LHCN-M2 (cell line): ENCODE data around the gene TTLL7. TPM values are rescaled to one million over a fixed set of nuclear protein-coding genes. Genes with fewer than 3 reads are reported as not detected.

Source experiments
- DNase-seq: peaks from one replicate; pipeline ENCODE4 v3.0.0-alpha.2; 2012; ENCODE audit warnings: low read depth
- polyA plus RNA-seq: library from polyadenylated mRNA; unstranded; fragments of >200 nt; gene quantifications from one replicate; pipeline ENCODE4 v1.2.1, GENCODE V29; 2012; ENCODE audit warnings: missing spikeins
- total RNA-seq: library from RNA; depleted of rRNA; stranded (reverse); fragments of >200 nt; gene quantifications from 2 replicates; pipeline ENCODE4 v1.2.3, GENCODE V29; 2014; rRNA removed

Gene TTLL7
- 21.3 and 28.2 TPM in 2 replicates for total RNA-seq
- 7.0 TPM for polyA plus RNA-seq

DNA sequence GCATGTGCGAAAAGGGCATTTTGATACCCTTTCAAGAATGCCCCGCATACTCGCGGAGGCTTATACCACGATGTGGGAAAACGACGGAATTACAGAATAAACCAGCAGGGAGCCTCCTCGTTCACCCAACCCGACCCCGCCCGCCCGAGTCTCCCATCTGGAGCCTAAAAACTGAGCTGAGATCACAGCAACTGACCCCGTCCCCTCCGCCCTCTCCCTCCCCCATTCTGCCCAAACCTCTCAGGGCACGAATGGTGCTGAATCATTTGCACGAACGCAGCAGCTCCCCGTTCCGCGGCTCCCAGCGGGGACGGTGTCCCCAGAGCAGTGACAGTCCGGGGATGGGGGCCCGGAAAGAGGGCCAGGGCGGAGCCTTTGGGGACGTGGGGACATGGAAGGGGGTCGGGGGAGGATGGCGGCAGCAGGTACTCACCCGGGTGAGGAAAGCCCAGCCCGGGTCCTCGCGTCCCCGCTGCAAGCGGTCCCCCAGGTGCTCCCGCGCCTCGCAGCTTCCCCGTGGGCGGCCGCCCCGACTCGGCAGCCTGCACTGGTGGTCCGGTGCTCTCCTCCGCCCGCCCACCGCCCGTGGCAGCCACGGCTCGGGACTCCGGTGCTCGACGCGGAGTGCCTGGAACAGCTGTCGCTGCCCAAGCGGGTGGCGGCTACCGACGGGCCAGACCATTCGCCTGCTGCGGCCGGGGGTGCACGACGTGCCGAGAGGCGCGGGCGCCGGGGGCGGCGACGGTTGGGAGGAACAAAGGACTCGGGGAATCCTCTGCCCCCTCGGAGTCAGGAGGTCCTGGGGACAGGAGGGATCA is at the start of gene TTLL7:
TTLL7 (minus strand) TSS at position 635 of the 818 bp plus-strand sequence. CDS start 46,921 bp downstream, outside the sequence.
- DNase-seq, result peak; percentile 82

- no peak for DNase-seq
These were observed 43.5 kb upstream of the TTLL7 start for GRCh38 chr1:84042461-84042860.

GRCh38 chr1:84037758-84038611 is 39.1 kb upstream of the TTLL7 start:
- no peak for DNase-seq

DNA sequence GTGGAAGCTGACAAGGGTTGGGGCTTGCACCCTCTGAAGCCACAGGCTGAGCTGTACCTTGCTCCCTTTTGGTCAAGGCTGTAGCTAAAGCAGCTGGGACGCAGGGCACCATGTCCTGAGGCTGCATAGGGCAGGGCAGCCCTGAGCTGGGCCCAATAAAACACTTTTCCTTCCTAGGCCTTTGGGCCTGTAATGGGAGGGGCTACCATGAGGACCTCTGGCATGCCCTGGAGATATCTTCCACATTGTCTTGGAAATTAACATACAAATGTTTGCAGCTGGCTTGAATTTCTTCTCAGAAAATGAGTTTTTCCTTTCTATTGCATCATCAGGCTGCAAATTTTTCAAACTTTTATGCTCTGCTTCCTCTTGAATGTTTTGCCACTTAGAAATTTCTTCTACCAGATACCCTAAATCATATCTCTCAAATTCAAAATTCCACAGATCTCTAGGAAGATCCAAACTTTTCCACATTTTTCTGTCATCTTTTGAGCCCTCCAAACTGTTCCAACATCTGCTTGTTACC is 32.9 kb upstream of the TTLL7 start:
- DNase-seq, result no peak

- no peak for DNase-seq
These were observed 28.4 kb upstream of the TTLL7 start for GRCh38 chr1:84027368-84027767.

- no peak for DNase-seq
These were observed 27.0 kb upstream of the TTLL7 start for GRCh38 chr1:84025966-84026365.

- DNase-seq, result no peak
These were observed 22.9 kb upstream of the TTLL7 start for GRCh38 chr1:84021822-84022221.

- DNase-seq, result no peak
These were observed 21.2 kb upstream of the TTLL7 start for GRCh38 chr1:84020151-84020550.

DNA sequence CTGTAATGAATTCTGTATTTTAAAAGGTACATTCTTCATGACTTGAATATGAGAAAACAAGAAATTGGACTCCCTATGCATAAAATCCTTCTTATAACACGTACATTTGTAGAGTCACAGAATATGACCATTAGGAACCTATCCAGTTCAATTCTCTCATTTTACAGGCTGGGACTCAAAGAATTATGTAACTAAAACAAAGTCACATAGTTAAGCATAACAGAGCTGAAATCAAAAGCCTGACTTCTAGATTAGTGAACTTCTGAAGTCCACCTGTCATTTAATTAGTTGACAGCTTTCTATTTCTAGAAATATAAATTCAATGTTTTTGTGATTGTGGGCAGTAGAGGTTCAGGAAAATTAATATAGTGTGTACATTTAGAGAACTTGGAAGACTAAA is 20.3 kb upstream of the TTLL7 start:
- no peak for DNase-seq

DNA sequence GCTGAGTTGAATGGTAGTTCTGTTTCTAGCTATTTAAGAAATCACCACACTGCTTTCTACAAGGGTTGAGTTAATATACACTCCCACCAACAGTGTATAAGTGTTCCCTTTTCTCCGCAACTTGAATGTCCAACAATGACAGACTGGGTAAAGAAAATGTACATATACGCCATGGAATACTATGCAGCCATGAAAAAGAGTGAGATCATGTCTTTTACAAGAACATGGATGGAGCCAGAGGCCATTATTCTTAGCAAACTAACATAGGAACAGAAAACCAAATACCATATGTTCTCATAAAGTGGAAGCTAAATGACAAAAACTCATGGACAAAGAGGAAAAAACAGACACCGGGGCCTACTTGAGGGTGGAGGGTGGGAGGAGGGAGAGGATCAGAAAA is 14.8 kb upstream of the TTLL7 start:
- no peak for DNase-seq

- no peak for DNase-seq
These were observed 13.1 kb upstream of the TTLL7 start for GRCh38 chr1:84012018-84012417.

GRCh38 chr1:84010136-84010535 is 11.2 kb upstream of the TTLL7 start:
- DNase-seq, result no peak

DNA sequence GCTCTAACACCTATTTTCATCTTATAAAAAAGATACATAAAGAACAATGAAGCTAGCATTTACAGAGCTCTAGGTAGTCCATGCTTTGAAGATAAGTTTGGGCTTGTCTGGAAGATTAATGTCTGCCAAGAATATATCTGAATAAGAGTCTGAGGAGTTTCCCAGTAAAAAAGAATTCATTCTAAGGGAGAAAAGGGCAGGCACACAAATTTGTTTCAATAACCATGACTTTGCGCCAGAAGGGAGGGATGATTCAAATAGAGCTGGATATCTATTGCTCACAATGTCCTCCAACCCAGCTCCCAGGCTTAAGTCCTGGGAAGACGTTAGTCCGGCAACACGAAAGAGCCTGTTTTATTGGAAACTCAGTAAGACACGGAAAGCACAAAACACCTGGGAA is 9.7 kb upstream of the TTLL7 start:
- DNase-seq, result no peak

GRCh38 chr1:84006591-84006990 is 7.7 kb upstream of the TTLL7 start:
- no peak for DNase-seq

DNA sequence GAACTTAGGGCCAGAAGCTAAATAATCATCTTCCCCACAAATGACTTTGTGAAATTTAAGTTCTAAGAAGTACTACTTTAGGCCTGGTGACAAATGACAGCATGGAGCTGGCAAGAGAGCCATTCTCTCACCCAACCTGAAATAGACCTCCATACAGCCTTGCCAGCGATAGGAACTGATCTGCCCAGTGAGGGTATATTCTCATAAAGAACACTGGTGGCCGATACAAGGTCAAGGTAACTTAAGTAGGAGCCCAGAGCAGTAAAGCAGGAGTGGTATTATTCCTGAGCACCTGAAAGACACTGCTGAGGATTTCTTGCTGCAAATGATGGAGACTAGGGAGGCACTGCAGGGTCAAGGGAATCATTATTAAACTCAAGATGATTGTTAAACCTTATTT is 2.6 kb upstream of the TTLL7 start:
- no peak for DNase-seq

GRCh38 chr1:84000954-84001495 is 2.1 kb upstream of the TTLL7 start:
- no peak for DNase-seq

DNA sequence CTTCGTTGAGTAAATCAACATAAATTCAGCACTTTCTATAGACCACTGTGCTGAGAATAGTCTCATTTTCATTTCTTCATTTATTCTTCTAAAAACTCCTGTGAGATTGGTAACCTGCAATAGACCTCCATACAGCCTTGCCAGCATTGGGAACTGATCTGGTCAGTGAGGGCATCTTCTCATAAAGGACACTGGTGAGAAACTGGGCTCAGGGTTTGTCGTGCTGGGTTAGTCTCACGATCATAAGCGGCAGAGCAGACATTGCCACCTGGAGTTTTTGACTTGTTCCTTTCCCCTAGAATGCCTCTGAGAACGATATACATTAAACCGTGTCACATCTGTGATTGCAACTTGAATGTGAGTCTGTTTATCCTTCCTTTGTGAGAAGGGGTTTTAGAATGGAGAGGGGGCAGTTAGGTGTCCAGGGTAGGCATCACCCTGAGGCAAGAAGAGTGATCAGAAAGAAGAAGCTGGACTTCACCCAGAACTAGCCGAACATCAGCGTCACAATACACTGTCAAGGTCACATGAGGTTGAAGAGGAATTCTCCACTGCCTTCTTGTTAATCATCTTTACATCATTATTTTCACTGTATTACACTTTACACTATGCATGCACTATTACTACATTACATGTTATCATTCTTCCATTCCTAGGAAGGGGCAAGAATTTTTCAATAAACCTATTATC is 1.4 kb upstream of the TTLL7 start:
- no peak for DNase-seq

GRCh38 chr1:83999316-83999819 is 436 bp upstream of the TTLL7 start:
- DNase-seq, result peak; percentile 76

DNA sequence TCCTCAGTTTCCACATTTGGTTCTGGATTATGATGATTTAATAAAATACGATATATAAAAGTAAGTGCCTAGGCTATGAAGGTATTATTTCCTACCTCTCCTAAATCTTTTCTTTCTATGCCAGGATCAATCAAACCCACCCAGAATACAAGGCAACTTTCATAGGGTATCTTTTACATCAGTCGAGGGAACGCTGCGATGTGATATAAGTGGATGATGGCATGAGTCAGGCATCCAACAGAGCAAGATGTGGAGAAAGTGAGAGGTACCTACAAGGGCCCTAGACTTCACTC is 781 bp downstream of the TTLL7 start:
- DNase-seq, result no peak

DNA sequence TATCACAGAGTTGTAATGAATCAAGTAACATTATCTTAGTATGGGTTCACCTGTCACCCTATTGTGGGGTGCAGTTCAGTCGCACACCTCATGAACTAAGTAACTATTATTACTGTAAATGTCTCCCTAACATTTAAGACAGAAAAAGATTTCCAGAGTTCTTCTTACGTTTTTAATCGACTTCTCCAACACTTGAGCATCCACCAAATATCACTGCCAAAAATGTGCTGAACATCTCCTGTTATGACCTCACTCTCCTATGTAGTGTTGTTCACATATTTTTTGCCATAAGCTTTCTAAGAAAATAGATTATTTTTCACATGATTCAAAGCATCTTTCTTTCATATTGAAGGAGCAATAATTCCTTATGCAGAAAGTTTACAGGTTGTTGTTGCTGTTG is 1.3 kb downstream of the TTLL7 start:
- DNase-seq, result no peak

GRCh38 chr1:83996621-83997020 is 2.3 kb downstream of the TTLL7 start:
- peak; percentile 78 for DNase-seq

DNA sequence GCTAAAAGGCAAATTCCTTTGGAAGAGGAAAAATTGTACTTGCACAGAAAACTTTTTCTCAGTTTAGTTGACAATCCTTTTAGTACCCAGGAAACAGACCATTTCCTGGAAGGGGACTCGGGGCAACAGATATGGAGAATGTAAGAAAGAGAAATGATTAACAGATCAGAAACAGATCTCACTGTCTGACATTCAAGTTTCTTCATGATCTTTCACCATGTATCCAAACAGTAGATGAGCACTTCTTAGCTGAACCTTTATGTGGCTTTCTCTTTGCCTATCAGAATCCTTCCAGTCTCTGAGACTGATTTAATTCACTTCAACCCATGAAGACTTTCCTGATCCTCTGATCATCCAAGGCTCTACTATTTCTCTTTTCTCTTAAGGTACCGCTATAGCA is 2.7 kb downstream of the TTLL7 start:
- DNase-seq, result no peak
